ENCODE data around the gene GSK3B.
"Not testable (repeated sequence)": the region's sequence is repeated elsewhere in the genome, so short reads cannot be mapped to it uniquely, and the experiment has no call there.

The GSK3B gene

DNA sequence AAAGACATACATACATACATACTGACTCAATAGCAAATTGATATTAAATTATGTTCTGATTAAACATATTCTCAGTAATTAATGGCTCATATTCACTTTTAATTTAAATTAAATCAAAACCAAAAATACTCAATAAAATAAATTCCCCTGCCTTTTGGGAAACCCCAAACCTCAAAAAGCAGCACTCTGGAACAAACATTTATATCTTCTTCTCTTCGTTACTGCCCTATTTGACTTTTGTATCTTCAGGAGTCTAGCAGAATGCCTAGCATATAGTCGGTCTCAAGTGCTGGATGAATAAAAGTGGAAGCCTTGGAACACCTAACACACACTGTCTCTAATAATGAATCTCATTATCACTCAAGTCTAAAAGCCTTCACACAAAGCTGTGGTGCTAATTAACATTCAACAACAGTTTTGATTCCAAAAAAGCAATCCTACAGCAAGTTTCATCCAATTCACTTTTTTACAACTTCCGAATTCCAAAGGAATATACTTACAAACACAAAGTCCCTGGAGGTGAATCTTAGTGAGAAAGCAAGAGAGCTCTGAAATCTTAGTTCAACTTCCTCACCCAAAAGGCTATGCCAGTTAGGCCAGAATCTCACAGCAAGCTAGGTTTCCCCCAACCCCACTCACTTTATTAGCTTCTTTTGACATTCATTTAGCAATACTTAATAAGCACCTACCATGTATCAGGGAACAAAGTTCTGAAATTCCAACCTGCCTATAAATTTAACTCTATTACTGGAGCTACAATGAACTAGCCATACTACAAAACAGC lies 35.0 kb downstream of the GSK3B start:
- H3K4me3 ChIP-seq (ENCODE audit: low read depth in 1 of 2, low read length in 2 of 2) = no peak overlapping the region
- peaks cover 100% of the 10 kb centered on the region for H3K79me2 ChIP-seq (ENCODE audit: insufficient read depth, low read length)
- no peak overlapping the region for H3K4me2 ChIP-seq (ENCODE audit: insufficient read depth, low read length)

DNA sequence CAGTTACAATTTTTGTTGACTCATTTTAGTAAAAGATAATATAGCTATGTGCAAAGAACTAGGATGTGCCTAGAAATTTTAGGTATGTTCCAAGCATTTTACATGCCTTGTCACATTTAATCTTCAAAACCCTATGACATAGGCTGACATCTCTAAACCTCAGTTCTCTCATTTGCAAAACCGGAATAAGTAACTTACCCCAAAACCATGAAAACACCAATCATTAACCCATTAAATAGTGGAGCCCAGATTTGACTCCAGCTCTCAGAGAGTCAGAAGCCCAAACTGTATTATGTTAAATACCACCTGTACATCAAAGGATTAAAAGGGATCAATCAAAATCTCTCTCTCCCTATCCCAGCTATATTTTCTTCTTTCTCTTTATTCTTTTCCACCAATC lies 36.6 kb downstream of the GSK3B start:
- no peaks in the 10 kb centered on the region for H3K4me1 ChIP-seq (ENCODE audit: insufficient read depth, low read length)
- TF ChIP-seq CTCF (IDR thresholded peaks at IDR 0.05; ENCODE audit: borderline replicate concordance, extremely low read depth, low read length, poor library complexity, severe bottlenecking) (no peak), EZH2 (IDR thresholded peaks at IDR 0.05; ENCODE audit: borderline replicate concordance, low read depth, low read length, severe bottlenecking) (no peak)
- no peak overlapping the region for H3K9ac ChIP-seq (ENCODE audit: low read depth, low read length)
- H3K27me3 ChIP-seq (ENCODE audit: insufficient read depth, low read length, poor library complexity) = no peaks in the 10 kb centered on the region
- peaks cover 13% of the 10 kb centered on the region; the same call in 1 of the 2 replicates for H3K36me3 ChIP-seq (ENCODE audit: insufficient read depth, low read length)
- no peaks in the 10 kb centered on the region for H3K9me3 ChIP-seq (ENCODE audit: insufficient read depth, low read length, severe bottlenecking)
- no peak overlapping the region for H2AFZ ChIP-seq (ENCODE audit: low read depth, low read length)
- peaks cover 100% of the 10 kb centered on the region for H3K79me2 ChIP-seq (ENCODE audit: insufficient read depth, low read length)
- no peak overlapping the region for H3K4me3 ChIP-seq (ENCODE audit: low read depth in 1 of 2, low read length in 2 of 2)
- peaks cover 79% of the 10 kb centered on the region for H4K20me1 ChIP-seq (ENCODE audit: insufficient read depth, low read length)
- DNase-seq (no peak), ATAC-seq (ENCODE audit: insufficient read depth, low read depth) (no peak)
- no peak overlapping the region for H3K27ac ChIP-seq (ENCODE audit: low read length)
- no peak overlapping the region for H3K4me2 ChIP-seq (ENCODE audit: insufficient read depth, low read length)

More for the DNA sequence above, 35.0 kb downstream of the GSK3B start:
- Histone ChIP-seq H3K9ac (ENCODE audit: low read depth, low read length) (no peak overlapping the region), H2AFZ (ENCODE audit: low read depth, low read length) (no peak overlapping the region), H3K36me3 (ENCODE audit: insufficient read depth, low read length) (peaks cover 13% of the 10 kb centered on the region; the same call in 1 of the 2 replicates), H3K9me3 (ENCODE audit: insufficient read depth, low read length, severe bottlenecking) (no peaks in the 10 kb centered on the region), H3K4me1 (ENCODE audit: insufficient read depth, low read length) (no peaks in the 10 kb centered on the region), H3K27me3 (ENCODE audit: insufficient read depth, low read length, poor library complexity) (no peaks in the 10 kb centered on the region), H4K20me1 (ENCODE audit: insufficient read depth, low read length) (peaks cover 74% of the 10 kb centered on the region), H3K27ac (ENCODE audit: low read length) (no peak overlapping the region)
- ATAC-seq (ENCODE audit: insufficient read depth, low read depth) (no peak), DNase-seq (no peak)
- TF ChIP-seq CTCF (IDR thresholded peaks at IDR 0.05; ENCODE audit: borderline replicate concordance, extremely low read depth, low read length, poor library complexity, severe bottlenecking) = no peak
- TF ChIP-seq EZH2 (IDR thresholded peaks at IDR 0.05; ENCODE audit: borderline replicate concordance, low read depth, low read length, severe bottlenecking) = no peak

GRCh38 chr3:120057029-120057428 lies 37.2 kb downstream of the GSK3B start:
- ATAC-seq (ENCODE audit: insufficient read depth, low read depth) = no peak
- no peak overlapping the region for H3K4me3 ChIP-seq (ENCODE audit: low read depth in 1 of 2, low read length in 2 of 2)
- DNase-seq = no peak
- H2AFZ ChIP-seq (ENCODE audit: low read depth, low read length) = no peak overlapping the region
- no peak overlapping the region for H3K4me2 ChIP-seq (ENCODE audit: insufficient read depth, low read length)
- peaks cover 100% of the 10 kb centered on the region for H3K79me2 ChIP-seq (ENCODE audit: insufficient read depth, low read length)
- no peak overlapping the region for H3K27ac ChIP-seq (ENCODE audit: low read length)
- H4K20me1 ChIP-seq (ENCODE audit: insufficient read depth, low read length) = peaks cover 77% of the 10 kb centered on the region
- no peaks in the 10 kb centered on the region for H3K4me1 ChIP-seq (ENCODE audit: insufficient read depth, low read length)
- no peaks in the 10 kb centered on the region for H3K9me3 ChIP-seq (ENCODE audit: insufficient read depth, low read length, severe bottlenecking)
- no peak overlapping the region for H3K9ac ChIP-seq (ENCODE audit: low read depth, low read length)
- peaks cover 13% of the 10 kb centered on the region; the same call in 1 of the 2 replicates for H3K36me3 ChIP-seq (ENCODE audit: insufficient read depth, low read length)
- TF ChIP-seq CTCF (IDR thresholded peaks at IDR 0.05; ENCODE audit: borderline replicate concordance, extremely low read depth, low read length, poor library complexity, severe bottlenecking) (no peak), EZH2 (IDR thresholded peaks at IDR 0.05; ENCODE audit: borderline replicate concordance, low read depth, low read length, severe bottlenecking) (no peak)
- no peaks in the 10 kb centered on the region for H3K27me3 ChIP-seq (ENCODE audit: insufficient read depth, low read length, poor library complexity)

GRCh38 chr3:120053647-120054046 lies 40.6 kb downstream of the GSK3B start:
- not testable (repeated sequence) for H3K9me3 ChIP-seq (ENCODE audit: insufficient read depth, low read length, severe bottlenecking)

More at GRCh38 chr3:120053647-120054046, 40.6 kb downstream of the GSK3B start:
- not testable (repeated sequence) for ATAC-seq (ENCODE audit: insufficient read depth, low read depth); H3K27me3 ChIP-seq (ENCODE audit: insufficient read depth, low read length, poor library complexity); H2AFZ ChIP-seq (ENCODE audit: low read depth, low read length); H3K4me3 ChIP-seq (ENCODE audit: low read depth in 1 of 2, low read length in 2 of 2); H3K27ac ChIP-seq (ENCODE audit: low read length); H3K4me2 ChIP-seq (ENCODE audit: insufficient read depth, low read length); H3K9ac ChIP-seq (ENCODE audit: low read depth, low read length); H3K4me1 ChIP-seq (ENCODE audit: insufficient read depth, low read length); DNase-seq
- peaks cover 72% of the 10 kb centered on the region; the same call in 1 of the 2 replicates for H4K20me1 ChIP-seq (ENCODE audit: insufficient read depth, low read length)
- peaks cover 100% of the 10 kb centered on the region for H3K79me2 ChIP-seq (ENCODE audit: insufficient read depth, low read length)
- peaks cover 15% of the 10 kb centered on the region for H3K36me3 ChIP-seq (ENCODE audit: insufficient read depth, low read length)

Measured in DND-41 (cell line).